H9 (cell line): Measurements from ENCODE around the gene B3GALT5. TPM values are rescaled to one million over a fixed set of nuclear protein-coding genes. Genes with fewer than 3 reads are reported as not detected.

Source experiments
- DNase-seq: peaks from one replicate; pipeline ENCODE4 v3.0.0-alpha.2; 2017
- H2AFZ ChIP-seq: one replicate; pipeline ENCODE4 v1.6.1; 2013; ENCODE audit warnings: mild to moderate bottlenecking, low read length, control low read depth, moderate library complexity
- H2AK5ac ChIP-seq: 2 replicates; pipeline ENCODE4 v1.6.1; 2013; ENCODE audit warnings: low read length, control low read depth, mixed read lengths; ENCODE audit not compliant: insufficient read length
- H2BK120ac ChIP-seq: one replicate; pipeline ENCODE4 v1.6.1; 2013; ENCODE audit warnings: low read depth, mild to moderate bottlenecking, low read length, control low read depth, inconsistent platforms; ENCODE audit not compliant: poor library complexity, severe bottlenecking
- H2BK12ac ChIP-seq: 2 replicates; pipeline ENCODE4 v1.6.1; 2013; ENCODE audit warnings: low read length, control low read depth, mixed read lengths, low read depth; ENCODE audit not compliant: insufficient read length
- H2BK15ac ChIP-seq: 2 replicates; pipeline ENCODE4 v1.6.1; 2013; ENCODE audit warnings: low read depth, low read length, control low read depth
- H2BK20ac ChIP-seq: one replicate; pipeline ENCODE4 v1.6.1; 2013; ENCODE audit warnings: low read depth, mild to moderate bottlenecking, low read length, control low read depth, inconsistent platforms; ENCODE audit not compliant: poor library complexity, severe bottlenecking
- H2BK5ac ChIP-seq: 2 replicates; pipeline ENCODE4 v1.6.1; 2013; ENCODE audit warnings: low read length, control low read depth, mixed read lengths; ENCODE audit not compliant: insufficient read length
- H3K14ac ChIP-seq: 2 replicates; pipeline ENCODE4 v1.6.1; 2013; ENCODE audit warnings: low read length, control low read depth; ENCODE audit not compliant: insufficient read depth
- H3K18ac ChIP-seq: 2 replicates; pipeline ENCODE4 v1.6.1; 2013; ENCODE audit warnings: low read depth, mild to moderate bottlenecking, mixed read lengths, low read length, control low read depth; ENCODE audit not compliant: insufficient read length
- H3K23ac ChIP-seq: 2 replicates; pipeline ENCODE4 v1.6.1; 2013; ENCODE audit warnings: low read length, control low read depth, mixed read lengths, low read depth; ENCODE audit not compliant: insufficient read length
- H3K23me2 ChIP-seq: 2 replicates; pipeline ENCODE4 v1.6.1; 2013; ENCODE audit warnings: low read depth, mild to moderate bottlenecking, mixed read lengths, low read length, control low read depth; ENCODE audit not compliant: insufficient read length, poor library complexity, severe bottlenecking
- H3K27ac ChIP-seq: 2 replicates; pipeline ENCODE4 v1.5.1; 2013; ENCODE audit warnings: low read length, control low read depth, mixed read lengths, low read depth; ENCODE audit not compliant: insufficient read length
- H3K27me3 ChIP-seq: 2 replicates; pipeline ENCODE4 v1.6.1; 2013; ENCODE audit warnings: low read length, control low read depth, inconsistent platforms; ENCODE audit not compliant: insufficient read depth
- H3K4ac ChIP-seq: 2 replicates; pipeline ENCODE4 v1.6.1; 2013; ENCODE audit warnings: low read depth, mild to moderate bottlenecking, control low read depth, inconsistent platforms, low read length, moderate library complexity
- H3K4me1 ChIP-seq: 2 replicates; pipeline ENCODE4 v1.6.1; 2013; ENCODE audit warnings: low read length, control low read depth, inconsistent platforms; ENCODE audit not compliant: insufficient read depth
- H3K4me2 ChIP-seq: 2 replicates; pipeline ENCODE4 v1.6.1; 2013; ENCODE audit warnings: low read length, control low read depth, mixed read lengths; ENCODE audit not compliant: insufficient read length, insufficient read depth
- H3K56ac ChIP-seq: 2 replicates; pipeline ENCODE4 v1.6.1; 2013; ENCODE audit warnings: low read depth, mild to moderate bottlenecking, mixed read lengths, low read length, control low read depth; ENCODE audit not compliant: insufficient read length
- H3K79me1 ChIP-seq: 2 replicates; pipeline ENCODE4 v1.6.1; 2013; ENCODE audit warnings: low read depth, mild to moderate bottlenecking, moderate library complexity, low read length, control low read depth, inconsistent platforms; ENCODE audit not compliant: insufficient read depth, poor library complexity, severe bottlenecking
- H3K79me2 ChIP-seq: 2 replicates; pipeline ENCODE4 v1.6.1; 2013; ENCODE audit warnings: low read length, control low read depth, inconsistent platforms; ENCODE audit not compliant: insufficient read depth
- H3K9ac ChIP-seq: 2 replicates; pipeline ENCODE4 v1.6.1; 2013; ENCODE audit warnings: low read length, control low read depth, mixed read lengths; ENCODE audit not compliant: insufficient read length; ENCODE audit errors: extremely low read depth
- H3K9me3 ChIP-seq: one replicate; pipeline ENCODE4 v1.6.1; 2013; ENCODE audit warnings: low read depth, low read length, inconsistent platforms; ENCODE audit not compliant: control insufficient read depth
- H3T11ph ChIP-seq: one replicate; pipeline ENCODE4 v1.6.1; 2013; ENCODE audit warnings: mild to moderate bottlenecking, low read length, control low read depth, inconsistent platforms
- H4K20me1 ChIP-seq: one replicate; pipeline ENCODE4 v1.6.1; 2013; ENCODE audit not compliant: control insufficient read depth, insufficient read length, insufficient read depth
- H4K5ac ChIP-seq: 2 replicates; pipeline ENCODE4 v1.6.1; 2013; ENCODE audit warnings: low read depth, mild to moderate bottlenecking, mixed read lengths, low read length, control low read depth; ENCODE audit not compliant: insufficient read length
- H4K8ac ChIP-seq: replicated peaks from 2 replicates; pipeline ENCODE4 v1.6.1; 2013; ENCODE audit warnings: low read length, control low read depth, mixed read lengths, low read depth; ENCODE audit not compliant: insufficient read length
- H4K91ac ChIP-seq: 2 replicates; pipeline ENCODE4 v1.6.1; 2013; ENCODE audit warnings: low read depth, mild to moderate bottlenecking, moderate library complexity, mixed read lengths, low read length, control low read depth; ENCODE audit not compliant: insufficient read length
- H3K27ac Mint-ChIP-seq, 3 experiments: 2 replicates in 2 of 3; 3 replicates in 1 of 3; pipeline ENCODE4 v1.8.0; 2020 to 2021; ENCODE audit warnings: mixed read lengths in 3 of 3, mild to moderate bottlenecking in 1 of 3, moderate library complexity in 1 of 3
- H3K27me3 Mint-ChIP-seq: 2 replicates; pipeline ENCODE4 v1.8.0; 2021; ENCODE audit warnings: low read depth, mild to moderate bottlenecking, moderate library complexity, mixed read lengths
- H3K36me3 Mint-ChIP-seq, 3 experiments: 2 replicates in 2 of 3; 3 replicates in 1 of 3; pipeline ENCODE4 v1.8.0; 2020 to 2021; ENCODE audit warnings: low read depth in 3 of 3, mixed read lengths in 3 of 3; ENCODE audit not compliant: insufficient read depth in 1 of 3
- H3K4me1 Mint-ChIP-seq, 2 experiments: 2 replicates each; pipeline ENCODE4 v1.8.0; 2020; ENCODE audit warnings: mixed read lengths in 2 of 2
- H3K4me3 Mint-ChIP-seq, 2 experiments: 2 replicates in 1 of 2; 3 replicates in 1 of 2; pipeline ENCODE4 v1.8.0; 2020 to 2021; ENCODE audit warnings: mild to moderate bottlenecking in 2 of 2, mixed read lengths in 2 of 2, moderate library complexity in 1 of 2
- H3K9me3 Mint-ChIP-seq, 2 experiments: 2 replicates in 1 of 2; 3 replicates in 1 of 2; pipeline ENCODE4 v1.8.0; 2020; ENCODE audit warnings: mild to moderate bottlenecking in 2 of 2, mixed read lengths in 2 of 2, moderate library complexity in 1 of 2
- CTCF ChIP-seq: fragments of 200-600 bp; sonication (generic); conservative IDR thresholded peaks from 3 replicates; pipeline ENCODE4 v1.8.0; 2021; ENCODE audit warnings: antibody characterized with exemption, mild to moderate bottlenecking
- WGBS: extraction: QIAGEN DNeasy Blood & Tissue Kit; methylation state at CpG from one replicate; pipeline ENCODE4 v1.1.7; 2013; ENCODE audit warnings: missing lambda C conversion rate, low lambda C conversion rate, mixed read lengths; ENCODE audit not compliant: insufficient read length; ENCODE audit errors: extremely low coverage; 5-methylcytosine and 5-hydroxymethylcytosine counted together
- total RNA-seq: library from RNA; stranded (reverse); gene quantifications from 2 replicates; pipeline ENCODE4 v1.2.1, GENCODE V29; 2021

Gene B3GALT5
- total RNA-seq, 1 experiment from 2014 or later = 24.7 TPM

GRCh38 chr21:39674801-39675200 lies 62.1 kb downstream of the B3GALT5 start:
- Histone ChIP-seq H2BK12ac (no peak overlapping the region), H3K18ac (no peak overlapping the region), H4K20me1 (no peaks in the 10 kb centered on the region), H2AK5ac (no peak overlapping the region), H4K8ac (no peak overlapping the region), H3K27me3 (no peaks in the 10 kb centered on the region), H2BK15ac (no peak overlapping the region), H3K56ac (no peak overlapping the region), H3K79me1 (no peaks in the 10 kb centered on the region), H3T11ph (no peak overlapping the region), H3K9ac (no peak overlapping the region), H3K23ac (no peak overlapping the region), H2BK5ac (no peak overlapping the region), H3K4ac (no peak overlapping the region), H3K4me1 (no peaks in the 10 kb centered on the region; the same call in 1 of the 2 replicates), H4K5ac (no peak overlapping the region), H2BK120ac (no peak overlapping the region), H3K23me2 (no peaks in the 10 kb centered on the region), H3K79me2 (no peaks in the 10 kb centered on the region), H3K4me2 (no peak overlapping the region), H3K9me3 (no peaks in the 10 kb centered on the region), H4K91ac (no peak overlapping the region), H3K27ac (no peak overlapping the region), H3K14ac (no peak overlapping the region), H2BK20ac (no peak overlapping the region), H2AFZ (no peak overlapping the region)
- Mint-ChIP-seq H3K4me1 (peaks cover 19 to 25% of the 10 kb centered on the region in 2 experiments), H3K9me3 (peaks cover 5 to 8% of the 10 kb centered on the region in 2 experiments; a peak in 4 of 5 replicates), H3K27ac (peak overlapping the region in 2 of 3 experiments; percentile 26 to 78; a peak in 4 of 7 replicates), H3K27me3 (no peaks in the 10 kb centered on the region; the same call in 1 of the 2 replicates), H3K4me3 (no peak overlapping the region), H3K36me3 (peaks cover 19 to 24% (median 20%) of the 10 kb centered on the region in 3 experiments)
- peak; percentile 25 for DNase-seq
- no peak for TF ChIP-seq CTCF
- no CpG with 5 or more reads among the region's 10 CpGs for WGBS
